Liver (tissue), 9 donors: ENCODE data around the gene VDAC1. TPM values are rescaled to one million over a fixed set of nuclear protein-coding genes. Genes with fewer than 3 reads are reported as not detected.

Source experiments
- DNase-seq: peaks from one replicate; pipeline ENCODE4 v3.0.0-alpha.2; 2017; ENCODE audit warnings: low spot score
- H3K27ac ChIP-seq, 2 donors: one replicate each; pipeline ENCODE4 v1.7.0; 2013; ENCODE audit warnings: inconsistent platforms in 2 of 2, low read length in 2 of 2, control low read depth in 1 of 2, low read depth in 1 of 2, mild to moderate bottlenecking in 1 of 2
- H3K27me3 ChIP-seq, 4 donors: one replicate each; pipeline versions ENCODE4 v1.6.1 to v1.7.0; 2013; ENCODE audit warnings: low read length in 3 of 4, inconsistent platforms in 1 of 4, mild to moderate bottlenecking in 1 of 4, moderate library complexity in 1 of 4; ENCODE audit not compliant: control insufficient read depth in 4 of 4, insufficient read depth in 4 of 4
- H3K36me3 ChIP-seq, 4 donors: one replicate each; pipeline versions ENCODE4 v1.6.1 to v1.7.0; 2013; ENCODE audit warnings: low read length in 3 of 4, mild to moderate bottlenecking in 3 of 4, low read depth in 1 of 4, moderate library complexity in 1 of 4; ENCODE audit not compliant: control insufficient read depth in 4 of 4, insufficient read depth in 3 of 4
- H3K4me1 ChIP-seq, 4 donors: one replicate each; pipeline versions ENCODE4 v1.6.1 to v1.7.0; 2013; ENCODE audit warnings: low read length in 3 of 4, mild to moderate bottlenecking in 3 of 4, moderate library complexity in 1 of 4; ENCODE audit not compliant: control insufficient read depth in 4 of 4, insufficient read depth in 4 of 4
- H3K4me3 ChIP-seq, 3 donors: one replicate each; pipeline versions ENCODE4 v1.6.1 to v1.7.0; 2013; ENCODE audit warnings: low read length in 3 of 3, control low read depth in 1 of 3, low read depth in 1 of 3, mild to moderate bottlenecking in 1 of 3
- H3K9ac ChIP-seq, 2 donors: one replicate each; pipeline ENCODE4 v1.7.0; 2013; ENCODE audit warnings: low read length in 2 of 2, mild to moderate bottlenecking in 2 of 2, moderate library complexity in 2 of 2, control low read depth in 1 of 2, low read depth in 1 of 2
- H3K9me3 ChIP-seq, 4 donors: one replicate each; pipeline versions ENCODE4 v1.6.1 to v1.7.0; 2013; ENCODE audit warnings: low read length in 3 of 4; ENCODE audit not compliant: control insufficient read depth in 4 of 4
- CTCF ChIP-seq: fragments of 150-350 bp; IDR thresholded peaks from 2 replicates; pipeline ENCODE4 v1.5.1; 2017; ENCODE audit warnings: improper control_type of control experiment, low read depth, low read length; ENCODE audit not compliant: missing input control
- EGR1 ChIP-seq, 2 donors: IDR thresholded peaks; 2 replicates each; pipeline ENCODE4 v1.6.1; 2016 to 2018; ENCODE audit warnings: antibody characterized with exemption in 2 of 2, low read depth in 2 of 2
- FOXA2 ChIP-seq: IDR thresholded peaks from 2 replicates; pipeline ENCODE4 v1.6.1; 2016; ENCODE audit warnings: antibody characterized with exemption
- GABPA ChIP-seq, 2 donors: IDR thresholded peaks in 1 of 2; conservative IDR thresholded peaks in 1 of 2; 2 replicates each; pipeline ENCODE4 v1.6.1; 2016; ENCODE audit warnings: antibody characterized with exemption in 2 of 2, mild to moderate bottlenecking in 1 of 2, moderate library complexity in 1 of 2
- HNF4A ChIP-seq, 2 donors: conservative IDR thresholded peaks; 2 replicates each; pipeline ENCODE4 v1.6.1; 2016; ENCODE audit warnings: antibody characterized with exemption in 2 of 2, mild to moderate bottlenecking in 2 of 2
- HNF4G ChIP-seq: IDR thresholded peaks from 2 replicates; pipeline ENCODE4 v1.6.1; 2016; ENCODE audit warnings: antibody characterized with exemption
- JUND ChIP-seq, 2 donors: IDR thresholded peaks; 2 replicates each; pipeline ENCODE4 v1.6.1; 2016; ENCODE audit warnings: antibody characterized with exemption in 2 of 2
- MAX ChIP-seq: IDR thresholded peaks from 2 replicates; pipeline ENCODE4 v1.6.1; 2016; ENCODE audit warnings: antibody characterized with exemption
- NR2F2 ChIP-seq: IDR thresholded peaks from 2 replicates; pipeline ENCODE4 v1.6.1; 2016; ENCODE audit warnings: antibody characterized with exemption
- RAD21 ChIP-seq, 2 donors: IDR thresholded peaks; 2 replicates each; pipeline ENCODE4 v1.6.1; 2016; ENCODE audit warnings: antibody characterized with exemption in 2 of 2, mild to moderate bottlenecking in 2 of 2
- REST ChIP-seq: IDR thresholded peaks from 2 replicates; pipeline ENCODE4 v1.6.1; 2016; ENCODE audit warnings: antibody characterized with exemption, mild to moderate bottlenecking
- RXRA ChIP-seq, 2 donors: IDR thresholded peaks; 2 replicates each; pipeline ENCODE4 v1.6.1; 2017 to 2018; ENCODE audit warnings: antibody characterized with exemption in 2 of 2, mild to moderate bottlenecking in 1 of 2
- SP1 ChIP-seq: IDR thresholded peaks from 2 replicates; pipeline ENCODE4 v1.6.1; 2018; ENCODE audit warnings: antibody characterized with exemption, mild to moderate bottlenecking
- TAF1 ChIP-seq: conservative IDR thresholded peaks from 2 replicates; pipeline ENCODE4 v1.6.1; 2016; ENCODE audit warnings: antibody characterized with exemption, mild to moderate bottlenecking
- WGBS: extraction: QIAGEN DNeasy Blood & Tissue Kit; methylation state at CpG from one replicate; pipeline ENCODE4 v1.1.7; 2013; 5-methylcytosine and 5-hydroxymethylcytosine counted together
- polyA plus RNA-seq, 2 donors: library from polyadenylated mRNA; stranded (reverse) in 1 of 2; unstranded in 1 of 2; fragments of 200-250 nt in 1 of 2; fragments of >200 nt in 1 of 2; fragmentation: Nextera tagmentation in 1 of 2; extraction: Ambion mirVana in 1 of 2; gene quantifications; one replicate each; pipeline versions ENCODE4 v1.2.1 to v1.2.3, GENCODE V29; 2013 to 2015
- total RNA-seq, 2 donors: library from RNA; depleted of rRNA; stranded (reverse); fragments of >200 nt; gene quantifications; one replicate each; pipeline ENCODE4 v1.2.3, GENCODE V29; 2014
- TF ChIP-seq, protein P1 (sequence below): IDR thresholded peaks from 2 replicates; pipeline ENCODE4 v1.6.1; 2016; ENCODE audit warnings: antibody characterized with exemption
- TF ChIP-seq, protein P2 (sequence below): IDR thresholded peaks from 2 replicates; pipeline ENCODE4 v1.6.1; 2016; ENCODE audit warnings: antibody characterized with exemption
- donor health status: healthy.
- donor health status: healthy.
- donor health status: healthy.
- donor health status: healthy.
- donor health status: healthy.

Gene VDAC1
- total and polyA plus RNA-seq, 4 donors, result 85.4 to 139 (median 121) TPM

DNA sequence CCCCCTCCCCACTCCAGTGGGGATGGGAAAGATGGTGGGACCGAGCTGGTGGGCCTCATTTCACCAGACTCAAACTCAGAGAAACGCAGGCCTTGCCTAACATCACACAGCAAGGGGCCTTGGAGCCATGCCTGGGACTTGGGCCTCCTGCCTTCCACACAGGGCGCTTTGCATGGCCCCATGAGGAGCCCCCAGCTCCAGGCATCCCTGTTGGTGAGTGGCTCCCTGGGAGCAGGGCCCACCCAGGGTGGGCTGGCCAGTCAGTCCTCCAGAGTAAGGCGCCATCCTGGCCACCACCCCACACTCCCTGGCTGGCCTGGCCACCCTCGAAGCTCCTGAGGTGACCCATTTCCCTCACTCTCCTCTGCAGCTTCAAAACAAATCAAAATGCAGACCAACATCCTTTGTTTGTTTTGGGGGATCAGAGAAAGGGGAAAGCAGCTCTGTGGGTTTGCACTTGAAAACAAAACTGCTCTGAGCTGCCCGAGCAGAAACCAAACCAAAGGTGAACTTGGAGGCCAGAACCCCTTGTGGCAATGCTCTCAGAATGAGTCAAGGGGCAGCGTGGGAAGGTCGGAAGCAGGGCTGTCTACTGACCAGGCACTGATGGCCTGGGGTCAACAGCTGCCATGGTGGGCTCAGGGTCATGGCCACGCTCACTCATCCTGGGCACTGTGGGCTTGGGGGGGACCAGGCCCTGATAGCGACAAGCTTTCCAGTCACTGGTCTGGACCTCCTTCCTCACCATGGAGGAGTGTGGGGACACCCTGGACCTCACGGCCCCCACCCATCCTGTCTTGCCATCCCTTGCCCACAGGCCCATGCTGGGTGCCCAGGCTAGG is 37.0 kb upstream of the VDAC1 start:
- no peak overlapping the region for H3K9ac ChIP-seq
- no peaks in the 10 kb centered on the region for H3K27me3 ChIP-seq
- WGBS, result 88% methylated on average over 11 of the region's 11 CpGs
- TF ChIP-seq MAX (no peak), RXRA (IDR thresholded peaks at IDR 0.05) (no peak), JUND (IDR thresholded peaks at IDR 0.05) (no peak), EGR1 (IDR thresholded peaks at IDR 0.05; ENCODE audit: low read depth in 2 of 2) (no peak), NR2F2 (no peak), FOXA2 (no peak)
- TF ChIP-seq, protein P1, sequence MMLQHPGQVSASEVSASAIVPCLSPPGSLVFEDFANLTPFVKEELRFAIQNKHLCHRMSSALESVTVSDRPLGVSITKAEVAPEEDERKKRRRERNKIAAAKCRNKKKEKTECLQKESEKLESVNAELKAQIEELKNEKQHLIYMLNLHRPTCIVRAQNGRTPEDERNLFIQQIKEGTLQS, result no peak
- H3K4me1 ChIP-seq, result peaks cover 0 to 4% (median 2%) of the 10 kb centered on the region in 4 donors
- no peaks in the 10 kb centered on the region for H3K36me3 ChIP-seq
- no peak overlapping the region for H3K27ac ChIP-seq
- no peak for DNase-seq
- H3K9me3 ChIP-seq, result no peaks in the 10 kb centered on the region
- no peak overlapping the region for H3K4me3 ChIP-seq

DNA sequence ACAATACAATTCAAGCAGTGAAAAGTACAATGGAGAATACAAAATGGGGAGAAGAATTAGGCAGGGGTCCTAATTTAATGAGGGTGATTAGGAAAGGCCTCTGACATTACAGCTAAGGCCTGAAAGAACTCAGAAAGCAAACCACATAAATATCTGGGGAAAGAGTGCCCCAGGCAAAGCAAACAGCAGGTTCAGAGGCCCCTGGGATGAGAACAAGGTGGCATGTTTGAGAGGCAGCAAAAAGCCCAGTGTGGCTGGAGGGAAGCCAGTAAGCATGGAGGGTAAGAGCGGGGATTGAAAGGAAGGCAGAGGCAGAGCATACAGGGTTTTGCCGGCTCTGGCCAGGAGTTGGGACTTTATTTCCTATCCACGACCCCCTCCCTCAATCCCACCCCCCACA is 33.4 kb upstream of the VDAC1 start:
- TF ChIP-seq MAX, result no peak
- no peak for TF ChIP-seq FOXA2
- TF ChIP-seq SP1, result no peak
- no peak for TF ChIP-seq HNF4G
- no peak for TF ChIP-seq CTCF
- TF ChIP-seq RAD21 (IDR thresholded peaks at IDR 0.05), result no peak
- TF ChIP-seq, protein P1, result no peak
- TF ChIP-seq HNF4A (conservative IDR thresholded peaks at IDR 0.05), result no peak
- TF ChIP-seq GABPA (IDR thresholded peaks at IDR 0.05 in 1 of 2, conservative IDR thresholded peaks at IDR 0.05 in 1 of 2), result no peak
- no peak for TF ChIP-seq RXRA (IDR thresholded peaks at IDR 0.05)
- TF ChIP-seq, protein P2, sequence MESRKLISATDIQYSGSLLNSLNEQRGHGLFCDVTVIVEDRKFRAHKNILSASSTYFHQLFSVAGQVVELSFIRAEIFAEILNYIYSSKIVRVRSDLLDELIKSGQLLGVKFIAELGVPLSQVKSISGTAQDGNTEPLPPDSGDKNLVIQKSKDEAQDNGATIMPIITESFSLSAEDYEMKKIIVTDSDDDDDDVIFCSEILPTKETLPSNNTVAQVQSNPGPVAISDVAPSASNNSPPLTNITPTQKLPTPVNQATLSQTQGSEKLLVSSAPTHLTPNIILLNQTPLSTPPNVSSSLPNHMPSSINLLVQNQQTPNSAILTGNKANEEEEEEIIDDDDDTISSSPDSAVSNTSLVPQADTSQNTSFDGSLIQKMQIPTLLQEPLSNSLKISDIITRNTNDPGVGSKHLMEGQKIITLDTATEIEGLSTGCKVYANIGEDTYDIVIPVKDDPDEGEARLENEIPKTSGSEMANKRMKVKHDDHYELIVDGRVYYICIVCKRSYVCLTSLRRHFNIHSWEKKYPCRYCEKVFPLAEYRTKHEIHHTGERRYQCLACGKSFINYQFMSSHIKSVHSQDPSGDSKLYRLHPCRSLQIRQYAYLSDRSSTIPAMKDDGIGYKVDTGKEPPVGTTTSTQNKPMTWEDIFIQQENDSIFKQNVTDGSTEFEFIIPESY, result no peak
- no peak for TF ChIP-seq REST
- TF ChIP-seq TAF1, result no peak
- no peak for TF ChIP-seq EGR1 (IDR thresholded peaks at IDR 0.05; ENCODE audit: low read depth in 2 of 2)
- H3K9ac ChIP-seq, result no peak overlapping the region
- DNase-seq, result no peak
- no peak overlapping the region for H3K27ac ChIP-seq
- H3K9me3 ChIP-seq, result no peaks in the 10 kb centered on the region
- H3K27me3 ChIP-seq, result no peaks in the 10 kb centered on the region
- H3K4me1 ChIP-seq, result peaks cover 0 to 4% (median 2%) of the 10 kb centered on the region in 4 donors
- H3K36me3 ChIP-seq, result no peaks in the 10 kb centered on the region
- 72% methylated on average over 3 of the region's 3 CpGs for WGBS
- H3K4me3 ChIP-seq, result no peak overlapping the region
